Activated gamma-delta T cell treated with anti-CD3 and anti-CD28 coated beads, Interleukin-2, amount 50 U/mL, for 16 hours (primary cell): ENCODE measurements around the gene LY6G6F.

Source experiments
- DNase-seq: peaks from one replicate; pipeline ENCODE4 v3.0.0-alpha.2; 2020; ENCODE audit warnings: low read depth

Gene LY6G6F

GRCh38 chr6:31706599-31706998, at the start of gene LY6G6F:
LY6G6F (plus strand) TSS chr6:31706866; CDS start chr6:31706907, 41 bp downstream.
- DNase-seq = no peak

- no peak for DNase-seq
Observed at GRCh38 chr6:31657406-31658157, 49.1 kb upstream of the LY6G6F start.

GRCh38 chr6:31658158-31658688, 48.4 kb upstream of the LY6G6F start:
- no peak for DNase-seq

GRCh38 chr6:31658983-31659648, 47.5 kb upstream of the LY6G6F start:
- no peak for DNase-seq

GRCh38 chr6:31659649-31660380, 46.9 kb upstream of the LY6G6F start:
- DNase-seq = no peak

- peak; percentile 56 for DNase-seq
Observed at GRCh38 chr6:31660381-31661261, 46.0 kb upstream of the LY6G6F start, which contains the start of gene C6orf47. C6orf47 (minus strand) TSS chr6:31660778; CDS start chr6:31659947, 831 bp downstream.

- no peak for DNase-seq
Observed at GRCh38 chr6:31661262-31662123, 45.2 kb upstream of the LY6G6F start.

- DNase-seq = no peak
Observed at GRCh38 chr6:31662124-31662723, 44.4 kb upstream of the LY6G6F start.

GRCh38 chr6:31663126-31663960, 43.3 kb upstream of the LY6G6F start:
- no peak for DNase-seq

- DNase-seq = no peak
Observed at GRCh38 chr6:31663961-31664789, 42.5 kb upstream of the LY6G6F start.

GRCh38 chr6:31664790-31665500, 41.7 kb upstream of the LY6G6F start, which contains the start of gene GPANK1:
GPANK1 (minus strand) TSS chr6:31664997; CDS start chr6:31664478, 519 bp downstream.
- peak; percentile 85 for DNase-seq

GRCh38 chr6:31665501-31666336, 40.9 kb upstream of the LY6G6F start, which contains the start of gene CSNK2B:
CSNK2B (plus strand) TSS chr6:31666080; CDS start chr6:31666832, 752 bp downstream.
- peak; percentile 97 for DNase-seq

GRCh38 chr6:31666337-31666965, 40.2 kb upstream of the LY6G6F start:
- no peak for DNase-seq

GRCh38 chr6:31669676-31670075, 37.0 kb upstream of the LY6G6F start, which contains the start of gene LY6G5B:
LY6G5B (plus strand) TSS chr6:31669976; CDS start chr6:31670951, 975 bp downstream.
- no peak for DNase-seq

- DNase-seq = no peak
Observed at GRCh38 chr6:31676322-31676903, 30.3 kb upstream of the LY6G6F start.
